Calu3 (cell line): Measurements from ENCODE around the gene SCYL3. TPM values are rescaled to one million over a fixed set of nuclear protein-coding genes. Genes with fewer than 3 reads are reported as not detected.

Source experiments
- BruUV-seq: library from RNA; stranded (reverse); fragments of 400-500 nt; replicated peaks from 2 replicates; lab custom pipeline; 2021; lab: Mats Ljungman, UMichigan
- CTCF ChIA-PET: fragments of 300-600 bp; sonication (Branson Sonifier 250); formaldehyde crosslinking; loops from one replicate; lab custom pipeline; 2022; ENCODE audit warnings: antibody characterized with exemption; lab: Charles Lee
- DNase-seq: peaks from one replicate; pipeline ENCODE4 v3.0.0; 2022
- H3K27ac Mint-ChIP-seq: one replicate; pipeline ENCODE4 v1.8.0; 2022; ENCODE audit warnings: mixed read lengths; ENCODE audit not compliant: unreplicated experiment
- H3K27me3 Mint-ChIP-seq: one replicate; pipeline ENCODE4 v1.8.0; 2022; ENCODE audit warnings: mixed read lengths; ENCODE audit not compliant: unreplicated experiment
- H3K36me3 Mint-ChIP-seq: one replicate; pipeline ENCODE4 v1.8.0; 2022; ENCODE audit warnings: mild to moderate bottlenecking, moderate library complexity, mixed read lengths; ENCODE audit not compliant: insufficient read depth, unreplicated experiment
- H3K4me1 Mint-ChIP-seq: one replicate; pipeline ENCODE4 v1.8.0; 2022; ENCODE audit warnings: mild to moderate bottlenecking, low read depth, mixed read lengths; ENCODE audit not compliant: unreplicated experiment
- H3K4me3 Mint-ChIP-seq: one replicate; pipeline ENCODE4 v1.8.0; 2022; ENCODE audit warnings: mild to moderate bottlenecking, low read depth, moderate library complexity, mixed read lengths; ENCODE audit not compliant: unreplicated experiment
- H3K9me3 Mint-ChIP-seq: one replicate; pipeline ENCODE4 v1.8.0; 2022; ENCODE audit warnings: low read depth, mixed read lengths; ENCODE audit not compliant: unreplicated experiment
- intact Hi-C: fragments of 100-400 bp; cut with micrococcal nuclease; formaldehyde crosslinking; loops from one replicate; pipeline ENCODE4 v1.10.0; 2022; ENCODE audit not compliant: unreplicated experiment
- total RNA-seq: library from RNA; stranded (reverse); gene quantifications from 2 replicates; pipeline ENCODE4 v1.2.3, GENCODE V29; 2022
- TF ChIP-seq, protein P1 (sequence below): fragments of 200-600 bp; IDR thresholded peaks from one replicate; pipeline ENCODE4 v1.8.0; 2022; ENCODE audit warnings: antibody characterized with exemption; ENCODE audit not compliant: unreplicated experiment

Gene SCYL3
- total RNA-seq, 1 experiment from 2014 or later: 18.3 TPM

DNA sequence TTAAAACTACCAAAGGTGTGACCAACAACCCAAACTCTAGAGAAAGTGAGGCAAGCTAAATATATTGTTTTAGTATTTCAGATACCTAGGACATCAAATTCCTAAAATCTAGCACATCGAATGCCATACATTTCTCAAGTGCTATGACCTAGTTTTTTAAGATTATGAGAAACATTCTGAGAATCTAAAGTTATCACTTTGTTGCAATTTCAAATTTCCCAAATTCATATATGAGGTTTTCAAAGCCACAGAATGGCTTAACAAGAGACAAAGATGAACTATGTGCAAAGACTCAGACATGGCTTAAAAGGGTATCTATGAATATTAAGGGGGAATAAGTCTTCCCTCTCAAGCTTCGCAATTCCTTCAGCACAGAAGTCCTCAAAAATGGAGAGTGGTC is 6.8 kb downstream of the SCYL3 start:
- Mint-ChIP-seq H3K36me3 (peaks cover 39% of the 10 kb centered on the region), H3K27me3 (no peaks in the 10 kb centered on the region), H3K4me3 (no peak overlapping the region), H3K9me3 (no peaks in the 10 kb centered on the region), H3K27ac (no peak overlapping the region), H3K4me1 (peaks cover 37% of the 10 kb centered on the region)
- DNase-seq: no peak
- intact Hi-C loops: no loop called here
- TF ChIP-seq, protein P1, sequence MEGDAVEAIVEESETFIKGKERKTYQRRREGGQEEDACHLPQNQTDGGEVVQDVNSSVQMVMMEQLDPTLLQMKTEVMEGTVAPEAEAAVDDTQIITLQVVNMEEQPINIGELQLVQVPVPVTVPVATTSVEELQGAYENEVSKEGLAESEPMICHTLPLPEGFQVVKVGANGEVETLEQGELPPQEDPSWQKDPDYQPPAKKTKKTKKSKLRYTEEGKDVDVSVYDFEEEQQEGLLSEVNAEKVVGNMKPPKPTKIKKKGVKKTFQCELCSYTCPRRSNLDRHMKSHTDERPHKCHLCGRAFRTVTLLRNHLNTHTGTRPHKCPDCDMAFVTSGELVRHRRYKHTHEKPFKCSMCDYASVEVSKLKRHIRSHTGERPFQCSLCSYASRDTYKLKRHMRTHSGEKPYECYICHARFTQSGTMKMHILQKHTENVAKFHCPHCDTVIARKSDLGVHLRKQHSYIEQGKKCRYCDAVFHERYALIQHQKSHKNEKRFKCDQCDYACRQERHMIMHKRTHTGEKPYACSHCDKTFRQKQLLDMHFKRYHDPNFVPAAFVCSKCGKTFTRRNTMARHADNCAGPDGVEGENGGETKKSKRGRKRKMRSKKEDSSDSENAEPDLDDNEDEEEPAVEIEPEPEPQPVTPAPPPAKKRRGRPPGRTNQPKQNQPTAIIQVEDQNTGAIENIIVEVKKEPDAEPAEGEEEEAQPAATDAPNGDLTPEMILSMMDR: no peak
- BruUV-seq: no TSS peak
- CTCF ChIA-PET: no interaction called here

DNA sequence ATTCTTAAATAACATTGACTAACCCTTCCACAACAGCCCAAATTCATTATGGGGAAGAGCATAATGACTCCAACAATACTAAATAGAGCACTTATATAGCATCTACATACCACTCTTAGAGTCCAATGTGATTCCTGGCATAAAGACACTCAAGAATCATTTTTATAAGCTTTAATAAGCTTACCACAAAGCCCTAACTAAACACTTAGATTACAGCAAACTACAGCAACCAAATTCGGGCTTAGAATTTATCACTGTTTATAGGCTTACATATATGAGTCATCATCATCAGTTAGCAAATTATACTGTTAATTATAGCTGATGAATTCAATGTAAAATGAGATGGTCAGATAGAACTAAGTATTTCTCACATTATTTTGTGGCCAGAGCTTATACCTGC is 7.3 kb downstream of the SCYL3 start:
- BruUV-seq: no TSS peak
- DNase-seq: no peak
- no peaks in the 10 kb centered on the region for H3K9me3 Mint-ChIP-seq
- intact Hi-C loops: no loop called here
- no peaks in the 10 kb centered on the region for H3K27me3 Mint-ChIP-seq
- CTCF ChIA-PET: no interaction called here
- peaks cover 34% of the 10 kb centered on the region for H3K36me3 Mint-ChIP-seq
- H3K4me1 Mint-ChIP-seq: peaks cover 36% of the 10 kb centered on the region
- H3K4me3 Mint-ChIP-seq: no peak overlapping the region
- TF ChIP-seq, protein P1: no peak
- H3K27ac Mint-ChIP-seq: no peak overlapping the region

GRCh38 chr1:169885207-169885606 is 8.5 kb downstream of the SCYL3 start:
- peaks cover 31% of the 10 kb centered on the region for H3K36me3 Mint-ChIP-seq
- H3K27me3 Mint-ChIP-seq: no peaks in the 10 kb centered on the region
- peaks cover 29% of the 10 kb centered on the region for H3K4me1 Mint-ChIP-seq
- H3K4me3 Mint-ChIP-seq: no peak overlapping the region
- CTCF ChIA-PET: no interaction called here
- TF ChIP-seq, protein P1: no peak
- DNase-seq: no peak
- H3K9me3 Mint-ChIP-seq: no peaks in the 10 kb centered on the region
- H3K27ac Mint-ChIP-seq: no peak overlapping the region
- intact Hi-C loops: no loop called here
- BruUV-seq: no TSS peak

GRCh38 chr1:169884634-169885033 is 9.1 kb downstream of the SCYL3 start:
- TF ChIP-seq, protein P1: no peak
- Mint-ChIP-seq H3K27ac (no peak overlapping the region), H3K4me3 (no peak overlapping the region), H3K4me1 (peaks cover 26% of the 10 kb centered on the region), H3K27me3 (no peaks in the 10 kb centered on the region), H3K9me3 (no peaks in the 10 kb centered on the region), H3K36me3 (peaks cover 37% of the 10 kb centered on the region)
- DNase-seq: no peak
- no TSS peak for BruUV-seq
- CTCF ChIA-PET: no interaction called here
- intact Hi-C loops: no loop called here
